ENCODE results near the gene PCDH9. TPM values are rescaled to one million over a fixed set of nuclear protein-coding genes. Genes with fewer than 3 reads are reported as not detected.

PCDH9 gene
- total RNA-seq, 1 experiment from 2014 or later, result 4.2 TPM

- H3K4me1 ChIP-seq (ENCODE audit: control insufficient read depth, insufficient read depth, low read length), result no peaks in the 10 kb centered on the region
- ATAC-seq (no peak), DNase-seq (ENCODE audit: low read depth, low spot score) (no peak)
- CTCF ChIA-PET, result no interaction called here
- TF ChIP-seq POLR2AphosphoS5 (IDR thresholded peaks at IDR 0.05; ENCODE audit: low read depth, low read length) (no peak), TCF7L2 (IDR thresholded peaks at IDR 0.05; ENCODE audit: low read depth, low read length) (no peak), CTCF (IDR thresholded peaks at IDR 0.05) (no peak), SIN3A (IDR thresholded peaks at IDR 0.05; ENCODE audit: borderline replicate concordance, insufficient read depth, low read depth, low read length) (no peak)
- TF ChIP-seq, protein P1, sequence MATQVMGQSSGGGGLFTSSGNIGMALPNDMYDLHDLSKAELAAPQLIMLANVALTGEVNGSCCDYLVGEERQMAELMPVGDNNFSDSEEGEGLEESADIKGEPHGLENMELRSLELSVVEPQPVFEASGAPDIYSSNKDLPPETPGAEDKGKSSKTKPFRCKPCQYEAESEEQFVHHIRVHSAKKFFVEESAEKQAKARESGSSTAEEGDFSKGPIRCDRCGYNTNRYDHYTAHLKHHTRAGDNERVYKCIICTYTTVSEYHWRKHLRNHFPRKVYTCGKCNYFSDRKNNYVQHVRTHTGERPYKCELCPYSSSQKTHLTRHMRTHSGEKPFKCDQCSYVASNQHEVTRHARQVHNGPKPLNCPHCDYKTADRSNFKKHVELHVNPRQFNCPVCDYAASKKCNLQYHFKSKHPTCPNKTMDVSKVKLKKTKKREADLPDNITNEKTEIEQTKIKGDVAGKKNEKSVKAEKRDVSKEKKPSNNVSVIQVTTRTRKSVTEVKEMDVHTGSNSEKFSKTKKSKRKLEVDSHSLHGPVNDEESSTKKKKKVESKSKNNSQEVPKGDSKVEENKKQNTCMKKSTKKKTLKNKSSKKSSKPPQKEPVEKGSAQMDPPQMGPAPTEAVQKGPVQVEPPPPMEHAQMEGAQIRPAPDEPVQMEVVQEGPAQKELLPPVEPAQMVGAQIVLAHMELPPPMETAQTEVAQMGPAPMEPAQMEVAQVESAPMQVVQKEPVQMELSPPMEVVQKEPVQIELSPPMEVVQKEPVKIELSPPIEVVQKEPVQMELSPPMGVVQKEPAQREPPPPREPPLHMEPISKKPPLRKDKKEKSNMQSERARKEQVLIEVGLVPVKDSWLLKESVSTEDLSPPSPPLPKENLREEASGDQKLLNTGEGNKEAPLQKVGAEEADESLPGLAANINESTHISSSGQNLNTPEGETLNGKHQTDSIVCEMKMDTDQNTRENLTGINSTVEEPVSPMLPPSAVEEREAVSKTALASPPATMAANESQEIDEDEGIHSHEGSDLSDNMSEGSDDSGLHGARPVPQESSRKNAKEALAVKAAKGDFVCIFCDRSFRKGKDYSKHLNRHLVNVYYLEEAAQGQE (IDR thresholded peaks at IDR 0.05; ENCODE audit: insufficient read depth in 1 of 2, low read depth in 2 of 2, low read length in 1 of 2), result no peak
- H3K36me3 ChIP-seq (ENCODE audit: control insufficient read depth, insufficient read depth, low read length), result no peaks in the 10 kb centered on the region
- intact Hi-C loops (cut with micrococcal nuclease; ENCODE audit: unreplicated experiment), result no loop called here
- POLR2A ChIA-PET, result no interaction called here
- in situ Hi-C loops (cut with HindIII; ENCODE audit: low pct_unique_long_range_greater_than_20kb, low sequenced_read_pairs), result no loop called here
- no peaks in the 10 kb centered on the region for H3K27me3 ChIP-seq (ENCODE audit: control insufficient read depth, insufficient read depth, low read length)
- H3K9me3 ChIP-seq (ENCODE audit: control insufficient read depth, insufficient read depth, low read depth, low read length), result no peaks in the 10 kb centered on the region
- no peak overlapping the region for H3K27ac ChIP-seq (ENCODE audit: low read length)
- BruUV-seq (replicated peaks), result no TSS peak
- H3K4me3 ChIP-seq (ENCODE audit: low read depth in 2 of 2, low read length in 2 of 2), result no peak overlapping the region
Observed at GRCh38 chr13:66981912-66982311, 248.2 kb downstream of the PCDH9 start.

DNA sequence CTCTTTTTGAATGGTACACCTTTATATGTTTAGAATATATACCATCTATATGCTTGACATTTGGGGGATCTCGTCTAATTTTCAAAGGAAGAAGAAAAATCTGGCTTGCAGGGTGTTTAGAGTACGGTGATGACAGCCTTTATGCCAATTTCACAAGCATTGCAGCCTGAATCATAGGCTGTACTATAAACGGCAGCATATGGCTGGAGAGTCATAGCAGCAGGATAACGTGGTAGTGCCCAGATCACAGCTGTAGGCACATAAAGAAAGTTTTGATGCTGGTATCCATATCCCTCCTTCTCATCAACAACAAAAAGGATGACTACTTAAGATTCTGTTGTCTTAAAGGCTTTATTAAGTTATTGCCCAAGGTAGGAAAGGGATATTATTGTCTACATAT lies 253.0 kb downstream of the PCDH9 start:
- no peak for DNase-seq (ENCODE audit: low read depth, low spot score)
- no peak for ATAC-seq
- BruUV-seq (replicated peaks), result no TSS peak
- intact Hi-C loops (cut with micrococcal nuclease; ENCODE audit: unreplicated experiment) (no loop called here), in situ Hi-C loops (cut with HindIII; ENCODE audit: low pct_unique_long_range_greater_than_20kb, low sequenced_read_pairs) (no loop called here)
- POLR2A ChIA-PET, result no interaction called here
- TF ChIP-seq TCF7L2 (IDR thresholded peaks at IDR 0.05; ENCODE audit: low read depth, low read length) (no peak), CTCF (IDR thresholded peaks at IDR 0.05) (no peak), SIN3A (IDR thresholded peaks at IDR 0.05; ENCODE audit: borderline replicate concordance, insufficient read depth, low read depth, low read length) (no peak), POLR2AphosphoS5 (IDR thresholded peaks at IDR 0.05; ENCODE audit: low read depth, low read length) (no peak)
- TF ChIP-seq, protein P1 (IDR thresholded peaks at IDR 0.05; ENCODE audit: insufficient read depth in 1 of 2, low read depth in 2 of 2, low read length in 1 of 2), result no peak
- CTCF ChIA-PET, result no interaction called here
- Histone ChIP-seq H3K36me3 (ENCODE audit: control insufficient read depth, insufficient read depth, low read length) (no peaks in the 10 kb centered on the region), H3K4me1 (ENCODE audit: control insufficient read depth, insufficient read depth, low read length) (no peaks in the 10 kb centered on the region), H3K27me3 (ENCODE audit: control insufficient read depth, insufficient read depth, low read length) (no peaks in the 10 kb centered on the region), H3K9me3 (ENCODE audit: control insufficient read depth, insufficient read depth, low read depth, low read length) (no peaks in the 10 kb centered on the region), H3K4me3 (ENCODE audit: low read depth in 2 of 2, low read length in 2 of 2) (no peak overlapping the region), H3K27ac (ENCODE audit: low read length) (no peak overlapping the region)
